ENCODE results near the gene SLC1A2. TPM values are rescaled to one million over a fixed set of nuclear protein-coding genes. Genes with fewer than 3 reads are reported as not detected.

SLC1A2 gene
- total RNA-seq, 4 donors from 2014 or later, result 1.0 to 3.4 (median 2.0) TPM

DNA sequence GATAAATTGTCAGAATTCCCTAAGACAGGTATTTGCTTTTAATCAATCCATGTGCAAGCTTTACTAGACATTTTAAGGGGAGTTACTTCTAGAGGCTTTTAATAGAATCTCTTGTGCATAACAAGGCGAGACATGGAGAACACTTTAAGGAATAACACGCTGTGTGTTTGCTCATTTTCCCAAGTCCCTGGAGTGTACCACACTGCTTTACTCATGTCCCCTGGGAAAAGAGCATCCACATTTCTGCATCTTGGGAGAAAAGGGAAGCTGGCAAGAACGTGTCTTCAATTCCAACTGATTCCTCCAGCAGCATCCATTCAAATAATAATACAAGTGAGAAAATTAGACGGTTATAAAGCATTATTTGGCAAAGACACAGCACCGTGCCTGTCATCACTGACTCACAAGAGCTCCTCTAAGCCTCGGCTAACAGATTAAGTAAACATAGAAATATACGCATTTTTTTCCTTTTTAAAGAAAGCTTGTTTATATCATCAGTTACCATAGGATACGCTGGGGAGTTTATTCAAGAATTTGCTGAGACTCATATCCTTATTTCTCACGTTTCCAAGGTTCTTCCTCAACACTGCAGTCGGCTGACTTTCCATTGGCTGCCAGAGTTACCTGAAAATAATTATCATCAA lies 158.9 kb downstream of the SLC1A2 start:
- WGBS, result 62% methylated on average over 10 of the region's 10 CpGs
- Histone ChIP-seq H3K27me3 (no peaks in the 10 kb centered on the region), H3K4me1 (peaks cover 11% of the 10 kb centered on the region), H3K27ac (no peak overlapping the region), H3K9me3 (no peaks in the 10 kb centered on the region), H3K4me3 (no peak overlapping the region), H3K36me3 (no peaks in the 10 kb centered on the region)
- TF ChIP-seq POLR2A (IDR thresholded peaks at IDR 0.05) (no peak), EP300 (IDR thresholded peaks at IDR 0.05) (no peak), POLR2AphosphoS5 (IDR thresholded peaks at IDR 0.05) (no peak)
- TF ChIP-seq, protein P1, sequence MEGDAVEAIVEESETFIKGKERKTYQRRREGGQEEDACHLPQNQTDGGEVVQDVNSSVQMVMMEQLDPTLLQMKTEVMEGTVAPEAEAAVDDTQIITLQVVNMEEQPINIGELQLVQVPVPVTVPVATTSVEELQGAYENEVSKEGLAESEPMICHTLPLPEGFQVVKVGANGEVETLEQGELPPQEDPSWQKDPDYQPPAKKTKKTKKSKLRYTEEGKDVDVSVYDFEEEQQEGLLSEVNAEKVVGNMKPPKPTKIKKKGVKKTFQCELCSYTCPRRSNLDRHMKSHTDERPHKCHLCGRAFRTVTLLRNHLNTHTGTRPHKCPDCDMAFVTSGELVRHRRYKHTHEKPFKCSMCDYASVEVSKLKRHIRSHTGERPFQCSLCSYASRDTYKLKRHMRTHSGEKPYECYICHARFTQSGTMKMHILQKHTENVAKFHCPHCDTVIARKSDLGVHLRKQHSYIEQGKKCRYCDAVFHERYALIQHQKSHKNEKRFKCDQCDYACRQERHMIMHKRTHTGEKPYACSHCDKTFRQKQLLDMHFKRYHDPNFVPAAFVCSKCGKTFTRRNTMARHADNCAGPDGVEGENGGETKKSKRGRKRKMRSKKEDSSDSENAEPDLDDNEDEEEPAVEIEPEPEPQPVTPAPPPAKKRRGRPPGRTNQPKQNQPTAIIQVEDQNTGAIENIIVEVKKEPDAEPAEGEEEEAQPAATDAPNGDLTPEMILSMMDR (IDR thresholded peaks at IDR 0.05), result no peak
- no peak for DNase-seq (ENCODE audit: low spot score in 2 of 2)

DNA sequence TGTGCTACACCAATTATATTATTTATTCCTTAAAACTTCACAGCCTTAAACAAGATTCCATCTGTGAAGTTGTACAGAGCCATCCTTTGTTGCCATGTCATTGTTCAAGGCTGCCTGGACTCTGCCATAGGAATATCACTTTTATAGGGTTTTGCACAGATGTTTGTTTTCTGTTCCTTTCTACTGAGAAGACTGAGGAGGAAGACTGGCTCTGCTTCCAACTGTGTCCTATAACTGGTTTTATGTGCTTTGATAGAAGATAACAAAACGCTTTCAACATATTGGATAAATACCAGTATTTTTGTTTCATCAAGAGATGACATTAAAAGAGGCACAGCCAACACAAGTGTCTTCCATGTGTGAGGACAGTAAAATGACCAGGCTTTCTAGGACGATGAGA lies 159.8 kb downstream of the SLC1A2 start:
- DNase-seq (ENCODE audit: low spot score in 2 of 2), result no peak
- no peak for TF ChIP-seq EP300 (IDR thresholded peaks at IDR 0.05)
- TF ChIP-seq POLR2AphosphoS5 (IDR thresholded peaks at IDR 0.05), result no peak
- no peak for TF ChIP-seq POLR2A (IDR thresholded peaks at IDR 0.05)
- TF ChIP-seq, protein P1 (IDR thresholded peaks at IDR 0.05), result no peak
- no peak overlapping the region for H3K4me3 ChIP-seq
- H3K36me3 ChIP-seq, result no peaks in the 10 kb centered on the region
- no peaks in the 10 kb centered on the region for H3K9me3 ChIP-seq
- no peak overlapping the region for H3K27ac ChIP-seq
- no peaks in the 10 kb centered on the region for H3K27me3 ChIP-seq
- 76% methylated on average over 2 of the region's 2 CpGs for WGBS
- peaks cover 11% of the 10 kb centered on the region for H3K4me1 ChIP-seq

DNA sequence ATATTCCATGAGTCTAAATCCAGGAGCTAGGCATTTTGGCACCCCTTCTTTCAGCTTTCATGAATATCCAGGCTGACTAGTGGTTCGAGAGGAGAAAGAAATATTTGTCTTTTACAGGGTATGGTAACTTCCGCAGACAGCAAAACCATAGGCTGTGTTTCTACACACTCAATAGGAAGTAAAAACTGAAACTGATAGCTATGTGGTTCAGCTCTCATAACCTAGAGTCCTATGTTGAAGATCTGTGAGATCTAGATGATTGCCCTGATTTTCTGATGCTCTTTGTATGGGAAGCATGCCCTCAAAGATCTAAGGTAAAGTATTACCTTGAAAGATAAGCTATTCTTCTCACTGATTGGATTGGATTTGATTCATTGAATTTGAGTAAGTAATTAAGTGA lies 162.1 kb downstream of the SLC1A2 start:
- H3K4me1 ChIP-seq, result peaks cover 11% of the 10 kb centered on the region
- no peaks in the 10 kb centered on the region for H3K9me3 ChIP-seq
- WGBS, result 37% methylated on average over 2 of the region's 2 CpGs
- TF ChIP-seq POLR2AphosphoS5 (IDR thresholded peaks at IDR 0.05) (no peak), POLR2A (IDR thresholded peaks at IDR 0.05) (no peak), EP300 (IDR thresholded peaks at IDR 0.05) (no peak)
- TF ChIP-seq, protein P1 (IDR thresholded peaks at IDR 0.05), result no peak
- H3K27ac ChIP-seq, result no peak overlapping the region
- DNase-seq (ENCODE audit: low spot score in 2 of 2), result no peak
- no peaks in the 10 kb centered on the region for H3K27me3 ChIP-seq
- H3K4me3 ChIP-seq, result no peak overlapping the region
- H3K36me3 ChIP-seq, result no peaks in the 10 kb centered on the region

DNA sequence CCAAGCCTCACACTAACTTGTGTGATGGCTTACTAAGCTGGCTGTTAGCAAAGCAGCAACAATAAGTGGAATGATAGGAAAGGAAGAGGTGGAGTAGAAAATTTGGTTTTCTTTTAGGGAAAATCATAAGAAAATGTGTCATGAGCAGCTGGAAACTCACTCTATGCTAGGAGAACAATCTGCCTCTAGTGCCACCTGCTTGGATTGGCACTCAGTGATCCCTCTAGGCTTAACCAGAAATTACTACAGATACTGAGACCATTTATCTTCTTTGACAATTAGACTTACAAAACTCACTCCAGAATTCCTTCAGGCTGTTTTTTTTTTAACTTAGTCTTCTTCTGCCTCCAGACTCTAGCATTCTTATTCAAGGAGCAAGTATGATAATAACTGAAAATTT lies 163.1 kb downstream of the SLC1A2 start:
- no peaks in the 10 kb centered on the region for H3K9me3 ChIP-seq
- H3K36me3 ChIP-seq, result no peaks in the 10 kb centered on the region
- TF ChIP-seq EP300 (IDR thresholded peaks at IDR 0.05) (no peak), POLR2A (IDR thresholded peaks at IDR 0.05) (no peak), POLR2AphosphoS5 (IDR thresholded peaks at IDR 0.05) (no peak)
- TF ChIP-seq, protein P1 (IDR thresholded peaks at IDR 0.05), result no peak
- no peak overlapping the region for H3K4me3 ChIP-seq
- peaks cover 11% of the 10 kb centered on the region for H3K4me1 ChIP-seq
- no peak for DNase-seq (ENCODE audit: low spot score in 2 of 2)
- no peak overlapping the region for H3K27ac ChIP-seq
- H3K27me3 ChIP-seq, result no peaks in the 10 kb centered on the region

DNA sequence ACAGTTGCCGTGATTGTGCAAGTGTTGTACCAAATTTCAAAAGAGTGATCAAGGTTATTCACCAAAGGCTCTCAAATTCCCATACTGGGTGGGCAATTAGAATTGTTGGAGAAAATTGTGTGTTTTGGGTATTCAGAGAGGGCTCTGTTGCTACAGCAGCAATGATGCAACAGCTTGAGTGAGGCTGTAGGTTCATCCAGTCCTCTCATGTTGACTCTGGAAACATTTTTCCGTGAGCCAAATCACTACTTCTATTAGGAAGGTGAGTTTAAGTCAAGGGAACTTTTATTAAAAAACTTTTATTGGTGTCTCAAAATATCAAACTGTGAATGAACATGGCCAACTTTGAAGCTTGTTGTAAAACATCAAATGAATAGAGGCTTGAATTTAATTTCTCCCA lies 163.8 kb downstream of the SLC1A2 start:
- WGBS, result 90% methylated on average over 2 of the region's 2 CpGs
- Histone ChIP-seq H3K36me3 (no peaks in the 10 kb centered on the region), H3K4me3 (no peak overlapping the region), H3K9me3 (no peaks in the 10 kb centered on the region), H3K27ac (no peak overlapping the region), H3K4me1 (peaks cover 11% of the 10 kb centered on the region), H3K27me3 (no peaks in the 10 kb centered on the region)
- TF ChIP-seq POLR2A (IDR thresholded peaks at IDR 0.05), result no peak
- TF ChIP-seq, protein P1 (IDR thresholded peaks at IDR 0.05), result no peak
- DNase-seq (ENCODE audit: low spot score in 2 of 2), result no peak
